NT2/D1 (cell line): ENCODE results near the gene CNR2.

Experiments
- DNase-seq: peaks from one replicate; pipeline ENCODE4 v3.0.0-alpha.2; 2011; ENCODE audit warnings: low read depth, low spot score
- H3K27me3 ChIP-seq: 2 replicates; pipeline ENCODE4 v1.6.0; 2011; ENCODE audit warnings: mild to moderate bottlenecking; ENCODE audit not compliant: insufficient read length, insufficient read depth
- H3K36me3 ChIP-seq: 2 replicates; pipeline ENCODE4 v1.6.1; 2011; ENCODE audit warnings: mild to moderate bottlenecking, low read length, mixed read lengths; ENCODE audit not compliant: insufficient read depth, insufficient read length
- H3K4me1 ChIP-seq: 2 replicates; pipeline ENCODE4 v1.5.1; 2011; ENCODE audit not compliant: insufficient read depth, insufficient read length
- H3K4me3 ChIP-seq: 2 replicates; pipeline ENCODE4 v1.5.1; 2011; ENCODE audit warnings: low read depth; ENCODE audit not compliant: insufficient read length
- H3K9ac ChIP-seq: 2 replicates; pipeline ENCODE4 v1.6.0; 2011; ENCODE audit warnings: low read depth; ENCODE audit not compliant: insufficient read length
- H3K9me3 ChIP-seq: 2 replicates; pipeline ENCODE4 v1.5.1; 2011; ENCODE audit warnings: mild to moderate bottlenecking, low read length; ENCODE audit not compliant: insufficient read depth
- SUZ12 ChIP-seq: IDR thresholded peaks from 2 replicates; pipeline ENCODE4 v1.6.1; 2011; ENCODE audit not compliant: insufficient read length, insufficient read depth; ENCODE audit errors: extremely low read depth
- YY1 ChIP-seq: IDR thresholded peaks from 2 replicates; pipeline ENCODE4 v1.6.1; 2011; ENCODE audit not compliant: insufficient read length, insufficient read depth
- ZNF274 ChIP-seq: IDR thresholded peaks from 2 replicates; pipeline ENCODE4 v1.6.1; 2011; ENCODE audit warnings: mild to moderate bottlenecking, low read depth, low read length

The CNR2 gene

GRCh38 chr1:23825762-23826522 lies 87.2 kb downstream of the CNR2 start:
- Histone ChIP-seq H3K9me3 (no peaks in the 10 kb centered on the region), H3K27me3 (no peaks in the 10 kb centered on the region), H3K9ac (peak overlapping the region; percentile 32), H3K36me3 (no peaks in the 10 kb centered on the region), H3K4me3 (peak overlapping the region; percentile 97), H3K4me1 (peaks cover 2% of the 10 kb centered on the region)
- TF ChIP-seq SUZ12 = no peak
- DNase-seq = no peak

GRCh38 chr1:23825076-23825761 lies 87.9 kb downstream of the CNR2 start, which contains the start of gene HMGCL:
Gene HMGCL (minus strand): TSS chr1:23825429. CDS start chr1:23825415, 14 bp downstream.
- TF ChIP-seq YY1 = peak; percentile 92
- no peak for TF ChIP-seq ZNF274
- TF ChIP-seq SUZ12 = no peak
- DNase-seq = peak; percentile 88
- H3K27me3 ChIP-seq = no peaks in the 10 kb centered on the region
- H3K36me3 ChIP-seq = no peaks in the 10 kb centered on the region
- H3K9me3 ChIP-seq = no peaks in the 10 kb centered on the region
- H3K4me3 ChIP-seq = peak within 1 kb of the TSS; percentile 97
- peaks cover 2% of the 10 kb centered on the region for H3K4me1 ChIP-seq
- peak within 1 kb of the TSS; percentile 98 for H3K9ac ChIP-seq

- H3K9ac ChIP-seq = peak overlapping the region; percentile 98
- DNase-seq = no peak
- H3K27me3 ChIP-seq = no peaks in the 10 kb centered on the region
- H3K36me3 ChIP-seq = no peaks in the 10 kb centered on the region
- H3K9me3 ChIP-seq = no peaks in the 10 kb centered on the region
- no peak for TF ChIP-seq ZNF274
- TF ChIP-seq YY1 = no peak
- TF ChIP-seq SUZ12 = no peak
- H3K4me3 ChIP-seq = peak overlapping the region; percentile 97
- H3K4me1 ChIP-seq = peaks cover 2% of the 10 kb centered on the region
Measured at GRCh38 chr1:23824711-23825075, 88.5 kb downstream of the CNR2 start.

- peaks cover 2% of the 10 kb centered on the region for H3K4me1 ChIP-seq
- H3K36me3 ChIP-seq = no peaks in the 10 kb centered on the region
- DNase-seq = no peak
- no peaks in the 10 kb centered on the region for H3K9me3 ChIP-seq
- H3K9ac ChIP-seq = no peak overlapping the region
- no peaks in the 10 kb centered on the region for H3K27me3 ChIP-seq
- H3K4me3 ChIP-seq = no peak overlapping the region
- TF ChIP-seq YY1 = no peak
- TF ChIP-seq SUZ12 = no peak
- no peak for TF ChIP-seq ZNF274
Measured at GRCh38 chr1:23823767-23824166, 89.4 kb downstream of the CNR2 start.
